ENCODE results near the gene LYPD6. TPM values are rescaled to one million over a fixed set of nuclear protein-coding genes. Genes with fewer than 3 reads are reported as not detected.
A peak's percentile ranks its signal among the peaks of the same experiment; 100 is the strongest.

LYPD6 gene
- total RNA-seq, 1 donor from 2014 or later = 16.4 TPM

GRCh38 chr2:149388120-149388816 lies 57.9 kb downstream of the LYPD6 start:
- Mint-ChIP-seq H3K4me1 (ENCODE audit: unreplicated experiment) (peaks cover 25% of the 10 kb centered on the region), H3K27me3 (no peaks in the 10 kb centered on the region), H3K36me3 (peaks cover 16% of the 10 kb centered on the region), H3K9me3 (peaks cover 9% of the 10 kb centered on the region), H3K4me3 (no peak overlapping the region), H3K27ac (no peak overlapping the region)
- TF ChIP-seq CTCF (conservative IDR thresholded peaks at IDR 0.05) = peak; percentile 54
- DNase-seq (ENCODE audit: extremely low spot score, unreplicated experiment) = no peak

GRCh38 chr2:149389506-149390167 lies 59.2 kb downstream of the LYPD6 start:
- Mint-ChIP-seq H3K4me3 (no peak overlapping the region), H3K27ac (no peak overlapping the region), H3K4me1 (ENCODE audit: unreplicated experiment) (peaks cover 24% of the 10 kb centered on the region), H3K9me3 (peaks cover 9% of the 10 kb centered on the region), H3K36me3 (peaks cover 19% of the 10 kb centered on the region), H3K27me3 (no peaks in the 10 kb centered on the region)
- no peak for TF ChIP-seq CTCF (conservative IDR thresholded peaks at IDR 0.05)
- no peak for DNase-seq (ENCODE audit: extremely low spot score, unreplicated experiment)

- Mint-ChIP-seq H3K4me3 (no peak overlapping the region), H3K36me3 (peaks cover 15% of the 10 kb centered on the region), H3K9me3 (peaks cover 5% of the 10 kb centered on the region), H3K4me1 (ENCODE audit: unreplicated experiment) (peaks cover 14% of the 10 kb centered on the region), H3K27me3 (no peaks in the 10 kb centered on the region), H3K27ac (no peak overlapping the region)
- TF ChIP-seq CTCF (conservative IDR thresholded peaks at IDR 0.05) = no peak
- no peak for DNase-seq (ENCODE audit: extremely low spot score, unreplicated experiment)
Measured at GRCh38 chr2:149393614-149394013, 63.2 kb downstream of the LYPD6 start.

- Mint-ChIP-seq H3K4me1 (ENCODE audit: unreplicated experiment) (peaks cover 8% of the 10 kb centered on the region), H3K9me3 (peaks cover 5% of the 10 kb centered on the region), H3K4me3 (no peak overlapping the region), H3K27me3 (no peaks in the 10 kb centered on the region), H3K36me3 (peaks cover 15% of the 10 kb centered on the region), H3K27ac (no peak overlapping the region)
- DNase-seq (ENCODE audit: extremely low spot score, unreplicated experiment) = no peak
- TF ChIP-seq CTCF (conservative IDR thresholded peaks at IDR 0.05) = no peak
Measured at GRCh38 chr2:149394864-149395263, 64.5 kb downstream of the LYPD6 start.

- Mint-ChIP-seq H3K4me1 (ENCODE audit: unreplicated experiment) (peaks cover 7% of the 10 kb centered on the region), H3K27me3 (no peaks in the 10 kb centered on the region), H3K4me3 (no peak overlapping the region), H3K9me3 (peaks cover 7% of the 10 kb centered on the region), H3K36me3 (peaks cover 21% of the 10 kb centered on the region), H3K27ac (peak overlapping the region; percentile 20)
- no peak for TF ChIP-seq CTCF (conservative IDR thresholded peaks at IDR 0.05)
- no peak for DNase-seq (ENCODE audit: extremely low spot score, unreplicated experiment)
Measured at GRCh38 chr2:149399934-149400615, 69.7 kb downstream of the LYPD6 start.

Data from type B pancreatic cell (in vitro differentiated cells).